ENCODE data around the gene GAK. TPM values are rescaled to one million over a fixed set of nuclear protein-coding genes. Genes with fewer than 3 reads are reported as not detected.

The GAK gene
- total RNA-seq, 6 experiments from 2014 or later, result 65.8 to 72.9 (median 69.1) TPM

GRCh38 chr4:845233-845835 is 86.8 kb downstream of the GAK start:
- TF ChIP-seq CTCF (IDR thresholded peaks at IDR 0.05), result no peak
- peaks cover 16% of the 10 kb centered on the region for H3K4me1 Mint-ChIP-seq (ENCODE audit: low read depth)
- H3K4me3 Mint-ChIP-seq, result no peak overlapping the region
- H3K9me3 Mint-ChIP-seq, result peaks cover 5% of the 10 kb centered on the region; the same call in 1 of the 2 replicates
- peaks cover 46% of the 10 kb centered on the region for H3K36me3 Mint-ChIP-seq (ENCODE audit: low read depth)
- DNase-seq, result peak; percentile 8
- peak overlapping the region; percentile 43; the same call in 1 of the 2 replicates for H3K27ac Mint-ChIP-seq
- no peaks in the 10 kb centered on the region; the same call in 1 of the 2 replicates for H3K27me3 Mint-ChIP-seq (ENCODE audit: insufficient read depth)

- DNase-seq, result no peak
- no peak overlapping the region for H3K4me3 Mint-ChIP-seq
- H3K4me1 Mint-ChIP-seq (ENCODE audit: low read depth), result peaks cover 16% of the 10 kb centered on the region
- no peaks in the 10 kb centered on the region; the same call in 1 of the 2 replicates for H3K27me3 Mint-ChIP-seq (ENCODE audit: insufficient read depth)
- TF ChIP-seq CTCF (IDR thresholded peaks at IDR 0.05), result no peak
- peaks cover 51% of the 10 kb centered on the region for H3K36me3 Mint-ChIP-seq (ENCODE audit: low read depth)
- H3K9me3 Mint-ChIP-seq, result peaks cover 9% of the 10 kb centered on the region; the same call in 1 of the 2 replicates
- H3K27ac Mint-ChIP-seq, result no peak overlapping the region
These were observed 87.3 kb downstream of the GAK start for GRCh38 chr4:844752-845232.

GRCh38 chr4:839675-840443 is 92.3 kb downstream of the GAK start:
- no peaks in the 10 kb centered on the region; the same call in 1 of the 2 replicates for H3K27me3 Mint-ChIP-seq (ENCODE audit: insufficient read depth)
- no peak overlapping the region for H3K27ac Mint-ChIP-seq
- H3K4me1 Mint-ChIP-seq (ENCODE audit: low read depth), result 0 out of 2 replicates have a peak, but pooled peaks cover under 1% of the 10 kb centered on the region
- peaks cover 47% of the 10 kb centered on the region for H3K36me3 Mint-ChIP-seq (ENCODE audit: low read depth)
- no peak overlapping the region for H3K4me3 Mint-ChIP-seq
- no peak for TF ChIP-seq CTCF (IDR thresholded peaks at IDR 0.05)
- H3K9me3 Mint-ChIP-seq, result peaks cover 42% of the 10 kb centered on the region
- no peak for DNase-seq

- TF ChIP-seq CTCF (IDR thresholded peaks at IDR 0.05), result no peak
- Mint-ChIP-seq H3K9me3 (peaks cover 42% of the 10 kb centered on the region), H3K27ac (no peak overlapping the region), H3K4me1 (ENCODE audit: low read depth) (no peaks in the 10 kb centered on the region), H3K4me3 (no peak overlapping the region), H3K36me3 (ENCODE audit: low read depth) (peaks cover 43% of the 10 kb centered on the region), H3K27me3 (ENCODE audit: insufficient read depth) (peaks cover 6% of the 10 kb centered on the region; the same call in 1 of the 2 replicates)
- no peak for DNase-seq
These were observed 94.3 kb downstream of the GAK start for GRCh38 chr4:837772-838171.

- H3K9me3 Mint-ChIP-seq, result peaks cover 42% of the 10 kb centered on the region
- no peak overlapping the region for H3K27ac Mint-ChIP-seq
- TF ChIP-seq CTCF (IDR thresholded peaks at IDR 0.05), result no peak
- H3K36me3 Mint-ChIP-seq (ENCODE audit: low read depth), result peaks cover 36% of the 10 kb centered on the region
- H3K4me3 Mint-ChIP-seq, result no peak overlapping the region
- peaks cover 6% of the 10 kb centered on the region; the same call in 1 of the 2 replicates for H3K27me3 Mint-ChIP-seq (ENCODE audit: insufficient read depth)
- no peaks in the 10 kb centered on the region for H3K4me1 Mint-ChIP-seq (ENCODE audit: low read depth)
- no peak for DNase-seq
These were observed 95.3 kb downstream of the GAK start for GRCh38 chr4:836750-837301.
